ENCODE measurements around the gene RELT.
"Not testable (repeated sequence)": the region's sequence is repeated elsewhere in the genome, so short reads cannot be mapped to it uniquely, and the experiment has no call there.

The RELT gene

DNA sequence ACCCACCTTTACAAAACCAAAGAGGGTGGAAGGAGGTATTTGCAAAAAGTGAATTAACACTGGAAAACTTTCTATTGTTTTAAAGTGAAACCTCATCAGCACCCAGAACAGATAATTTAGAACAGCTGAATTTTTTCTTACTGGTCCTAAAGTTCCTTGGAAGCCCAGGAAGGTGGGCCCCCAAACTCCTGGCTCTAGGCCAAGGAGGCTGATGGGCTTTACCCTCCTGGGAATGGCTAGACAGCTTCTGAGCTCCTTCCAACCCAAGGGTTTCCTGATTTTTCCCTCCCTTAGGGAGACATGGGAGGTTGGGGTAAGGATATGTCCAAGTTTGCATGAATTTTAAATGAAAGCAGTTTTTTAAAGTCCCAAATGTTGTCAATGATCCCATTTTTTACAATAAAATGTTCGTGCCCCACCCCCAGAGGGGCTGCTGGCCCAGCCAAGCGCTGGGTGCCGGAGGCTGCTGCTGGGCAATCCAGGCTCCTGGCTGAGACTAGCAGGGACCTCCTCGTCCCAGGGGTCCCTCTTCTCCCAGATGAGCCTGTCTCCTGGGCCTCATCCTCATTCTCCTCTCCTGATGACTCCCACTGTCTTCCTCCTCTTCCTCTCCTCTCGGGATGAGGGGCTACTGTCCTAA is 28.4 kb downstream of the RELT start:
- no peak for DNase-seq (ENCODE audit: low spot score)

DNA sequence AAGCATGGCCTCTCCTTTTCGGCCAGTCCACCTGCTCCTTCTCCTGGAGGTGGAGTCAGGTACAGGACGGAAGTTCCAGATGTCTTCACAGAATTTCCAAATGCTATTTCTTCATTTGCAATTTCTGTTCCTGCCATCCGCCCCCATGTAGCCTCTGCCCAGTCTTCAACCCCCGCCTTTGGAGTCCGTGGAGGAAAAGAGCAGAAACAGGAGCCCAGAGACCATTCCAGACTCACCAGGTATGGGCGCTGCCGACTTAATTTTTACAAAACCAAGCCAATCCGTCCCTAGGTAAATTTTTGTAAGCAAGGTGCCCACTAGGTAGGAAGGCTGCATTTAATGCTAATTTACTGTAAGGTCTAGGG is 28.9 kb downstream of the RELT start:
- no peak for DNase-seq (ENCODE audit: low spot score)

DNA sequence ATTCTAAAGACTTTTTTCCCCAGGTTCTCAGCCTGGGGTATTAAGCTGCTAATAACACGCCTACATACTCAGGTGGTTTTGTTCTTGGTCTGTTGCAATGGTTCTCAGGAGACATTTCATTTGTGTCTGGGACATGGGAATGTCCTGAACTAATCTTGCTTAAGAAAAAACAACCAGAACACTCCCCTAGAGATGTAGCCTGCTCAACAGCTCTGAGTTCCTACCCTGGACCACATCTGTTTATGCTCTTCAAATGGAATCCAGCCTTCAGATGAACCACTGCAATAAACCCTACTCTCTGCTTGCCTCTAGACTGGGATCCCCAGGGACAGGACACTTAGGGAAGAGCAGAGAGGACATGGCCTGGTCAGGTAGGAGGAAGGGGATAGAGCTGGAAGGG is 29.9 kb downstream of the RELT start:
- DNase-seq (ENCODE audit: low spot score) = no peak

DNA sequence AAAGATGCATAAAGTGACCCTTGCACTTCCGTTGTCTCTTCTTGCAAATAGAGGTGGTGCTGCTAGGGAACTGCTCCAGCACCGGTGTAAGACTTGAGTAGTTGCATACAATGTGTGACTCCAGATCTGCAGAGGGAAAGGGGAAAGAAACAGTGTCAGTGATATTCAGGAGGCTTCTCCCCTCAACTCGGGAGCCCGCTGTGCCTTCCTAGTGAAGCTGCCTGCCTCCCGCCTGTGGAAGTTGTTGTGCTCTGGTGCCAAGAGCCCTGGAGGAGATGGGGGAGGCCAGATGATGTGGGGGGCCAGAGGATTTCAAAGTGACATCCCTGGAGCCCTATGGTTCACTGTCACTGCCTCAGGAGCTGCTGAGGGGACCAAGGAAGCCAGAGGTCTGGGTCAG is 30.4 kb downstream of the RELT start:
- DNase-seq (ENCODE audit: low spot score) = no peak

- no peak for DNase-seq (ENCODE audit: low spot score)
These were observed 33.2 kb downstream of the RELT start for GRCh38 chr11:73409431-73409830.

DNA sequence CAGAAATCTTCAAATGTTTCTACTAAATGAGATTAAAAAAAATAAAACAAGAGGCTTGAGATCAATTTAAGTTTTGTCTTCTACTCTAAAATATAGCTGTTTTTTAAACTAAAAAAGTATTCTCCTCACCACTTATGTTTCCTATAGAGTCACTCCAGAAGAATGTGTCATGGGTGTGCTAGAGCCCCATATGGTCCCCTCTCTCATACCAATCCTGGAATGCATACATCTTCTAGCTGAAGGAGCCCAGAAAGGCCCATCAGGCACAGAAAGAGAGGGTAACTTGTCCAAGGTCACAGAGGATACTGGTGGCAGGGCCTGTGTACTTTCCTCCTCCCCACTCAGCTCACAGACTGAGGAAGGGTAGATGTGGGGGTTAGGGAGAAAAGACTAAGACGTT is 34.4 kb downstream of the RELT start:
- DNase-seq (ENCODE audit: low spot score) = no peak

GRCh38 chr11:73411031-73411430 is 34.8 kb downstream of the RELT start:
- no peak for DNase-seq (ENCODE audit: low spot score)

DNA sequence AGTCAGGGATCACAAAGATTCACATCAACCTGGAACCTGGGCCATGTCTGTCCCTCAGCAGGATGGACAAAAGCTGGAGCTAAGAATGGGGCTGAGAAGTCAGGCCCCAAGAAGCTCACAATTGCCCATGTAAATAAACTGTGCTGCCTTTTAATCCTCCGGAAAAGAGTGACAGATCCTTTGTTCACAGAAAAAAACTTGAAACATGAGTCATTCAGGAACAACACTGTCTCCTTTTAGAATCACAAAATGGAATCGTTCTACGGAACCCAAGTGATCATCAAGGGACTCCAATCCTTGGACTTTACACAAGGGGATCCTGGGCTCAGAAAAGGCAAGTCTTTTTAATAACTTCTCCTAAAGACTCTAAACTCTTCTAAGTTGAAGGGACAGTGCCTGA is 36.1 kb downstream of the RELT start:
- peak; percentile 11 for DNase-seq (ENCODE audit: low spot score)

GRCh38 chr11:73413256-73413655 is 37.1 kb downstream of the RELT start:
- DNase-seq (ENCODE audit: low spot score) = no peak

DNA sequence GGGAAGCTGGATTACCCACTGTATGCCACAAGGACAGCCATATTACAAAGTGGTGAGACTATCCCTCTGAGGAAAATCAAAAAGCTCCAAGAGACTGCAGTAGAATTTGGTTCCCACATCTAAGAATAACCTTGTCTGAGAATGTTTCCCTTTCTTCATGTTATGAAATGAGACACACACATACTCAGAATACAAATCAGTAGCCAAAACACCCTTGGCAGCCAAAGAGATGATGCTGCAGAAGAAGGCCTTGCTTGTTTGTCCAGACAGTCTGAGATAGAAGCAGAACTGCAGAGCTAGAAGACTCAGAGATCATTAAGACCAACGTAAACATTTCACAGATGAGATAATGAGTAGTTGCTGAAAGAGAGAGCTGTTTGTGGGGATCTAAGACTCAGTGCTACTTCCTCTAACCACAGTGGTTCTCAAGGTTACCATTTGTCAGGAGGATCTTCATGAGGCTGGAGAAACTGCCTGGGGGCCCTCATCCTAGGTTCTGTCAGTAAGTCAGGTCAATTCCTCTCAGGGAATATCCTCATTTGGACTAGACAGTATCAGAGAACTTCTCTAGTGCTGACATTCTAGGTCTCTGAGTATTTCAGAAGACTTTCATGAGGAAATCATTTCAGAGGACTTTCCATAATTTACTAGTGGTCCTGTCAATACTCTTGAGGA is 38.9 kb downstream of the RELT start:
- DNase-seq (ENCODE audit: low spot score) = no peak

DNA sequence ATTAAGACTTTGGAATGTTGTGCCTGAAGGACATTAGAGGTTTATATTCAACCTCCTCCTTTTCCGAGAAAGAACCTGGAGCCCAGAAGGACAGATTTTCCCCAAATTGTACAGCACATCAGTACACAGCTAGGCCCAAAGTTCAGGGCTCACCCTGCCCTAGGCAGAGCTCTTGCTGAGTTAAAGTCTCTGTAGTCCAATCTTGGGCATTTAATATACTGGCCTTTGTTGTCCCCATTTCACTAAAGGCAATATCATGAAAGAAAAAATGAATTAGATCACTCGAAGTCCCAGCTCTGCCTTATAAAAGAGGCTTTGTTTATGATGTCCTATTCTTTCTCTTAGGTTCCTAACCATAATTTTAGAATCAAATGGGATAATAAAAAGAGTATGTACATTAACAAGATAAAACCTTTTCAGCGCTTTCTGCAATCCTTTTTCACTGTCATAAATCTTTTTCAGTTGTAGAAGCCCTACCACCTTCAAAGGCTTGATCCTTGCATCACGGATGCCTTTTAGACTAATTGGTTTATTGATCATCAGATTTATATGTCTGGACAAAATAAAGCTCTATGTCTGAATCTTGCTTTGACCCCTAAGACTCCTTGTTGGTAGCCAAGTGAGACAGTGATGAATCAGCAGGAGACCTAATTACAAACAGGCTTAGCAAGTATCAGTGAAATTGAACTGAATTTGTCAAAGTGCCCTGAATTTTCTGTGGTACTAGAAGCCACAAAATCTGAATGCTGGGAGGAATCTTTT is 39.8 kb downstream of the RELT start:
- DNase-seq (ENCODE audit: low spot score) = no peak

DNA sequence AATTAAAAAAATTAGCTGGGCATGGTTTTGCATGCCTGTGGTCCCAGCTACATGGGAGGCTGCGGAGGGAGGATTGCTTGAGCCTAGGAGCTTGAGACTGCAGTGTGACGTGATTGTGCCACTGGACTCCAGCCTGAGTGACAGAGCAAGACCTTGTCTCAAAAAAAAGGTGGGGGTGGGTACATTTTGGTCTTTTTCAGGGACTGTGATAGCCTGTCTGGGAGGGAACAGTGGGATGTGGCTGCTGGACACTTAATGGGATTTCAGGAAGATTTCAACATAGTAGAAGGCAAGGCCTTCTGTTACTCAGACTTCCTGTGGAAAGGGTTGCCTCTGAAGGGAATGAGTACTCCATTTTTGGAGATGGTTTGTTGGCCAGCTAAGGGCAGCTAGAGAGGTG is 40.6 kb downstream of the RELT start:
- no peak for DNase-seq (ENCODE audit: low spot score)

GRCh38 chr11:73420136-73420535 is 43.9 kb downstream of the RELT start:
- no peak for DNase-seq (ENCODE audit: low spot score)

DNA sequence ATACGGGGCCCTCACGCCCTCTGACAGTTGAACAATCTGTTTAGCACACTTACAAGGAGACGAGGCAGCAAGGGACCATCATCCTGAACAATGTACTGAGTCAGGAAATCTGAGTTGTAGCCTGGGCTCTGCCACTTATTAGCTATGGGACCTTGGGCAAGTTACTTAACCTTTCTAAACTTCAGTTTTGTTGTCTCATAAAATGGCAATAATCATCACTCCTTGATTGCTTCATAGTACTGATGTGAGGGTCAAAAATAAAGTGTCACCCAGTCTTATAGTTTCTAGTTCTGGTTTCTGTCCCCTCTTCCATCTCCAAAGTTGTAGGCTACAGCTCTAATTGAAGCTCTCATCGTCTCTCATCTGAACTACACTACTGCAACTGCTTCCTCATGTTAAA is 46.7 kb downstream of the RELT start:
- DNase-seq (ENCODE audit: low spot score) = no peak

GRCh38 chr11:73423506-73423905 is 47.3 kb downstream of the RELT start:
- DNase-seq (ENCODE audit: low spot score) = no peak

- no peak for DNase-seq (ENCODE audit: low spot score)
These were observed 48.9 kb downstream of the RELT start for GRCh38 chr11:73425108-73425507.

DNA sequence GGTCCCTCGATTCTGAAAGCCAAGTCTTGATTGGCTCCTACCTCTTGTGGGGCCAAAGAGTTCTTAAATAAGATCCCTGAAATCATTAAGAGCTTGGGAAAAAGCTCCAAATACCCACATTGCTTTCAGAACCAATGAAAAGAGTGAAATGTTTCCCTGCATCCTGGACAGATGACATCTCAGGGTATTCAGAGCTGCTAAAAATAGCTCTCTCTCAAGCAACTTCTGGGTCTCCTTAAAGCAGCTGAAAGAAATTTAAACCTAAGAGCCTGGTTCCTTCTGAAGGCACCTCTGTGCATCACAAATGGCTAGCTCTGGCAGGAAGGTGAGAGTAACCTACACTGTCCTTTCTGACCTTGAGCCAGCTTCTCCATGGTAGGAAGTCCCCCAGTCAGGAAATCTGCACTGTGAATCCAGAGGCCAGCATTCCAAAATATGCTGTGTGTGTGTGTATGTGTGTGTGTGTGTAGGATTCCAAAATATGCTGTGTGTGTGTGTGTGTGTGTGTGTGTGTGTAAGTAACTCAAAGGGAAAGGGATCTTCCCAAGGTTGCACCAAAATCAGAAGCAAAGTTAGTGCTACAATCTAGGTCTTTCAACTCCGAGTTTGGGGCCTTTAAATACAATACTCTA is 50.1 kb downstream of the RELT start:
- DNase-seq (ENCODE audit: low spot score) = no peak

GRCh38 chr11:73428227-73428626 is 52.0 kb downstream of the RELT start:
- DNase-seq (ENCODE audit: low spot score) = no peak

DNA sequence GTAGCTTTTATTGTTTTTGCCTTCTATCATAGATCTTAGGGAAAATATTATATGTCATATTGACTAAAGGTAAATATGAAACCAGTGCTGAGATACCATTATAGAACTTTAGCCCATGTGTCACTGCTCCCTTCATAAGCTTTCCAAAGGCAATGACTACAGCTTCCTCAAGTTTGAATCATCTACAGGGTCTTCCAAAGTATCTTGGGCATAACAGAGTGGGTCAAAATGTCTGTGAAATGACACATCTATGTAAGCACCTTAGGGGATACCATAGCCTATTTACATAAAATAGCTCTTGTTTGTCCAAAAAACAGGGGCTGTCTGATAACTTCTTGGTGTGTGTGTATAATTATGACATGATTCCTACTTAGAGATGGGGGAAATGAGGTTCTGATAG is 52.5 kb downstream of the RELT start:
- no peak for DNase-seq (ENCODE audit: low spot score)

DNA sequence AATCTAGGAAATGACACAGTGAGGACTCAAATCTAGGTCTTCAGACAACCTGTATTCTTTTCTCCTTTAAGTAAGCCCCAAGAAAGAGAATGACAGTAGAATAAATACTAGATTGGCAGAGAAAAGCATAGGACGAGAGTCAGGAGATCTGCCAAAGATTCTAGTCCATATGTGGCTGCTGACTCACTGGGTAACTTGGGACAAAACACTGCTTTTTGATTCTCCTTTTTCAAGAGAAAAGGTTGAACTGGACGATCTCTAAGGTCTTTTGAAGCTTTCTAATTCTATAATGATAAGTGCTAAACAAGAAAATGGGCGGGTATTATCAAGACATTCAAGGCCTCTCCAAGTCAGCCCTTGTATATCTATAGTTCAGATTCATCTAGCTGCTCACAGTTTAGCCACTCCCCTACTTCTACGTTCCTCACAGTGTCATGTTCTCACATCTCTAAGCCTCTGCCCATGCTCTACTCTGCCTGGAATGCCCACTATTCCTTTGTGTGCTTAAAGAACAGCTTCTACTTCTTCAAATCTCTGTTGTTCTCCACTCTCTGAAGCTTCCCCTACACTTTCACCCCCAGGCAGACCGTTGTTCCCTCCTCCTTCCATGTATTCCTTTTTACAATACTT is 53.0 kb downstream of the RELT start:
- no peak for DNase-seq (ENCODE audit: low spot score)

DNA sequence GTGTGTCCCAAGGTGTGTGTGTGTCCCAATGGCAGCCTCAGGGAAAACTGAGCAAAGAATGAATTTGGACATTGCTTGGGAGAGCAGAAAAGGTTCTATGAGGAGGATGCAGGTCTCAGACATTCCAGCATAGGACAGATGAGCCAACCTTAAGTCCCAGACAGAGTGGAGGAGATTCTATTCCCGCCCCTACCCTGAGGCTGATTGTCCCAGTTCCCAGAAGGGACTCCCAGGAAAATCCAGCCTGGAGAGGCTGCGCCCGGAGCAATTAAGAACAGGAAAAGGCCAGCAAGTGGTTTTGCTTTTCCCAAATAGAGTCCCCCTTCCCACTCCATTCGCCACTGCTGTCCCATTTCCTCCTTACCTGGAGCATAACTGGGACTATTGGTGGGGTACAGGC is 54.1 kb downstream of the RELT start:
- no peak for DNase-seq (ENCODE audit: low spot score)

DNA sequence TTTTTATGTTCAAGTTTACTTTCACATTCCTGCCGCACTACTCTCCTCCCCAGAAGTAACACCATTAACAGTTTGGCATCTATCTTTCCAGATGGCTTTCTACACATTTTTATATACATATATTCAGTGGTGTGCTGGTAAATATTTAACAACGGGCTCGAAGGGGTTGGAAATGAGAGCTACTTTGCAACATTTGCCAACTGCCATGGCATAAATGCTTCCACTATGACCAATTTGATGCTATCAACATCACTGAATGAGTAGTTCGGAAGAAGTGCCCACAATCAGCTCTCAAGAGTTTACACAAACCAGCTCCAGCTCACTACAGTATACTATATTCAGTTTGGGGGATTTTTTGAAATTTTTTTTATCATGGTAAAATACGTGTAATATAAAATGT is 55.2 kb downstream of the RELT start:
- DNase-seq (ENCODE audit: low spot score) = no peak

DNA sequence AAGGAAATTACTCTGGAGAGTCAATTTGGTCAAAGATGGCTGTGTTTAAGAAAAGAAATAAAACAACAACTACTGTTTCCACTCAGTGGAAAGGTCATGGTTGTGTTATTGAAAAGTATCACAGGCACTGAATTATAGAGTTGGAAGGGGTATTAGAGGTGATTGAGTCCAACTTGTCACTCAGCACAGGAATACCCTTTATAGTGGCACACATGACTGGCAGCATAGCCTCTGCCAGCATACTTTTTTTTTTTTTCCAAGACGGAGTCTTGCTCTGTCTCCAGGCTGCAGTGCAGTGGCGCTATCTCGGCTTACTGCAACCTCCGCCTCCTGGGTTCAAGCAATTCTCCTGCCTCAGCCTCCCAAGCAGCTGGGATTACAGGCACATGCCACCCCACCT is 60.7 kb downstream of the RELT start:
- DNase-seq (ENCODE audit: low spot score) = not testable (repeated sequence)
